Left ventricle myocardium superior (tissue), 1 donor: Measurements from ENCODE around the gene MYPN. TPM values are rescaled to one million over a fixed set of nuclear protein-coding genes. Genes with fewer than 3 reads are reported as not detected.
"Not testable (repeated sequence)": the region's sequence is repeated elsewhere in the genome, so short reads cannot be mapped to it uniquely, and the experiment has no call there.

Source experiments
- ATAC-seq: fragments of 200-7000 bp; cut with Tn5 transposase; one replicate; pipeline ENCODE4 v1.9.1; 2020; ENCODE audit warnings: mild to moderate bottlenecking, moderate library complexity
- DNase-seq: peaks from one replicate; pipeline ENCODE4 v3.0.0-alpha.2; 2020
- intact Hi-C: fragments of 100-400 bp; cut with micrococcal nuclease; formaldehyde crosslinking; loops from one replicate; pipeline ENCODE4 v1.11.0; 2022
- total RNA-seq: library from RNA; stranded (reverse); fragmentation: NEBNext Ultra II Directional; extraction: Animal tissue kit (Norgen Biotek cat#: 25700); gene quantifications from one replicate; pipeline ENCODE4 v1.2.1, GENCODE V29; 2021
- donor health status: DM: no; HTN: yes; CAD: no; lungs with severe emphysema.

MYPN gene
- total RNA-seq, 1 donor from 2014 or later = 107 TPM

GRCh38 chr10:68158031-68158430, 48.7 kb downstream of the MYPN start:
- ATAC-seq (no peak), DNase-seq (no peak)
- intact Hi-C loops = loop anchor here (5.0 kb wide), 2 partner anchors 76 to 301 kb away; no protein-coding TSS in a partner anchor

GRCh38 chr10:68163735-68164134, 54.4 kb downstream of the MYPN start:
- ATAC-seq = no peak
- DNase-seq = no peak
- intact Hi-C loops = no loop called here

- intact Hi-C loops = no loop called here
- ATAC-seq = no peak
- DNase-seq = no peak
Observed at GRCh38 chr10:68165643-68166042, 56.4 kb downstream of the MYPN start.

GRCh38 chr10:68166871-68167585, 57.7 kb downstream of the MYPN start:
- no peak for DNase-seq
- ATAC-seq = no peak
- intact Hi-C loops = no loop called here

GRCh38 chr10:68167586-68168189, 58.4 kb downstream of the MYPN start:
- intact Hi-C loops = no loop called here
- ATAC-seq (no peak), DNase-seq (no peak)

- intact Hi-C loops = no loop called here
- DNase-seq = no peak
- no peak for ATAC-seq
Observed at GRCh38 chr10:68171539-68172080, 62.3 kb downstream of the MYPN start.

GRCh38 chr10:68172324-68172723, 63.0 kb downstream of the MYPN start:
- no peak for DNase-seq
- ATAC-seq = no peak
- intact Hi-C loops = no loop called here

GRCh38 chr10:68175949-68176348, 66.7 kb downstream of the MYPN start:
- DNase-seq (no peak), ATAC-seq (no peak)
- intact Hi-C loops = no loop called here

GRCh38 chr10:68176797-68177196, 67.5 kb downstream of the MYPN start:
- intact Hi-C loops = no loop called here
- no peak for DNase-seq
- no peak for ATAC-seq

GRCh38 chr10:68178592-68178991, 69.3 kb downstream of the MYPN start:
- intact Hi-C loops = no loop called here
- ATAC-seq = no peak

GRCh38 chr10:68179016-68179415, 69.7 kb downstream of the MYPN start:
- DNase-seq = no peak
- no peak for ATAC-seq
- intact Hi-C loops = no loop called here

More at GRCh38 chr10:68178592-68178991, 69.3 kb downstream of the MYPN start:
- no peak for DNase-seq

- ATAC-seq = peak; percentile 20
- intact Hi-C loops = no loop called here
Observed at GRCh38 chr10:68180490-68180889, 71.2 kb downstream of the MYPN start.

GRCh38 chr10:68184546-68184945, 75.3 kb downstream of the MYPN start:
- DNase-seq = no peak
- intact Hi-C loops = no loop called here

More at GRCh38 chr10:68180490-68180889, 71.2 kb downstream of the MYPN start:
- no peak for DNase-seq

GRCh38 chr10:68185085-68185484, 75.8 kb downstream of the MYPN start:
- ATAC-seq = no peak
- intact Hi-C loops = no loop called here
- no peak for DNase-seq

More at GRCh38 chr10:68184546-68184945, 75.3 kb downstream of the MYPN start:
- ATAC-seq = peak; percentile 34

GRCh38 chr10:68188835-68189234, 79.5 kb downstream of the MYPN start:
- intact Hi-C loops = no loop called here
- ATAC-seq (no peak), DNase-seq (no peak)

GRCh38 chr10:68192113-68192512, 82.8 kb downstream of the MYPN start:
- ATAC-seq (no peak), DNase-seq (no peak)
- intact Hi-C loops = no loop called here

GRCh38 chr10:68194290-68194689, 85.0 kb downstream of the MYPN start:
- intact Hi-C loops = no loop called here
- ATAC-seq = no peak
- no peak for DNase-seq

- DNase-seq, ATAC-seq, intact Hi-C loops: not testable (repeated sequence)
Observed at GRCh38 chr10:68195776-68196175, 86.5 kb downstream of the MYPN start.

- intact Hi-C loops = no loop called here
- no peak for DNase-seq
Observed at GRCh38 chr10:68196701-68197100, 87.4 kb downstream of the MYPN start.

GRCh38 chr10:68202960-68203353, 93.7 kb downstream of the MYPN start:
- ATAC-seq (no peak), DNase-seq (no peak)
- intact Hi-C loops = no loop called here

More at GRCh38 chr10:68196701-68197100, 87.4 kb downstream of the MYPN start:
- no peak for ATAC-seq
